Forelimb muscle (tissue), 1 donor: Measurements from ENCODE around the gene FRAT2. TPM values are rescaled to one million over a fixed set of nuclear protein-coding genes. Genes with fewer than 3 reads are reported as not detected.
"Not testable (repeated sequence)": the region's sequence is repeated elsewhere in the genome, so short reads cannot be mapped to it uniquely, and the experiment has no call there.

ENCODE experiments used
- DNase-seq: peaks from one replicate; pipeline ENCODE4 v3.0.0-alpha.2; 2013; ENCODE audit warnings: low read depth
- polyA plus RNA-seq: library from polyadenylated mRNA; unstranded; fragments of 120-200 nt; gene quantifications from one replicate; pipeline ENCODE4 v1.2.1, GENCODE V29; 2013; ENCODE audit not compliant: insufficient read length

Gene FRAT2
- polyA plus RNA-seq, 1 donor = 3.6 TPM

DNA sequence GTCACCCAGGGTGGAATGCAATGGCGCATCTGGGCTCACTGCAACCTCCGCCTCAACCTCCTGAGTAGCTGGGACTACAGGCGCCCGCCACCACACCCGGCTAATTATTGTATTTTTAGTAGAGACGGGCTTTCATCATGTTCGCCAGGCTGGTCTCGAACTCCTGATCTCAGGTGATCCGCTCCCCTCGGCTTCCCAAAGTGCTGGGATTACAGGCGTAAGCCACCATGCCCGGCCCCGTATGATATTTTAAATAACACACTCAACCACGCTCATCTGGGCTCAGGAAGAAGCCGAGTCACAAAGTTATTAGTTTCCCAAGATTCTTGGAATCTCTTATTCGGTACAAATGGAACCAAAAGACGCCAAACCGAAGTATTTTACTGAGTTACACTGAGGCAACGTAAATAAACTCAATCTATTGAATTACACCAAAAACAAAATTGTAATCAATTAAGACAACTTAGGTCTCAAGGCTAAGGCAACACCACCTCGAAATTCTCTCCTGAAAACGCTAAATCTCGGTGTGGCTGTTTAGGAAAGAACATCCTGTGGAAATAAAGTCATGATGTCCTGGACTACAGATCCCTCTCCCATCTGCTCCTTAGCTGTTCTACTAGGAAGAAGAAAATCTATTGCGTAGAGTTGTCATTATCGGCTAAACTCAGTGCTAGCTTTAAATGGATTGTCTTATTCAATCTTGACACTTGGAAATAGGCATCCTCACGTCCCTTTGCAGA, 43.0 kb downstream of the FRAT2 start:
- DNase-seq = no peak

DNA sequence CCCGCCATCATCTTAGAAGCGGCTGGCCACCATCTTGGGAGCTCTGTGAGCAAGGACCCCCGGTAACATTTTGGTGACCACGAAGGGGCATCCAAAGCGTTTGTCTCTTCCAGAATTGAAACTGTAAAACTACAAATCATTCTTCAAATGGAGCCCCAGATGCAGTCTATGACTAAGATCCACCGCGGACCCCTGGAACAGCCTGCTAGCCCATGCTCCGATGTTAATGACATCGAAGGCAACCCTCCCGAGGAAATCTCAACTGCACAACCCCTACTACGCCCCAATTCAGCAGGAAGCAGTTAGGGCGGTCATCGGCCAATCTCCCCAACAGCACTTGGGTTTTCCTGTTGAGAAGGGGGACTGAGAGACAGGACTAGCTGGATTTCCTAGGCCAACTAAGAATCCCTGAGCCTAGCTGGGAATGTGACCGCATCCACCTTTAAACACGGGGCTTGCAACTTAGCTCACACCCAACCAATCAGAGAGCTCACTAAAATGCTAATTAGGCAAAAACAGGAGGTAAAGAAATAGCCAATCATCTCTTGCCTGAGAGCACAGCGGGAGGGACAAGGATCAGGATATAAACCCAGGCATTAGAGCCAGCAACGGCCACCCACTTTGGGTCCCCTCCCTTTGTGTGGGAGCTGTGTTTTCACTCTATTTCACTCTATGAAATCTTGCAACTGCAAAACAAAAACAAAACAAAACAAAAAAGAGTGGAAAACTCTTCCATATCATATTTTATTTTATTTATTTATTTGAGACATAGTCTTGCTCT, 43.8 kb downstream of the FRAT2 start:
- not testable (repeated sequence) for DNase-seq

DNA sequence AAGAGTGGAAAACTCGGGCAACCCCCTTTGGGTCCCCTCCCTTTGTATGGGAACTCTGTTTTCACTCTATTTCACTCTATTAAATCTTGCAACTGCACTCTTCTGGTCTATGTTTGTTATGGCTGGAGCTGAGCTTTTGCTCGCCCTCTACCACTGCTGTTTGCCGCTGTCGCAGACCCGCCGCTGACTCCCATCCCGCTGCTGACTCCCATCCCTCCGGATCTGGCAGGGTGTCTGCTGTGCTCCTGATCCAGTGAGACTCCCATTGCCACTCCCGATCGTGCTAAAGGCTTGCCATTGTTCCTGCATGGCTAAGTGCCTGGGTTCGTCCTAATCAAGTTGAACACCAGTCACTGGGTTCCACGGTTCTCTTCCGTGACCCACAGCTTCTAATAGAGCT, 44.5 kb downstream of the FRAT2 start:
- DNase-seq = not testable (repeated sequence)

Other genes with a start within 250 kb of the FRAT2 start
- 0.70 TPM for gene SLIT1, start 148.8 kb downstream of the FRAT2 start, polyA plus RNA-seq
- gene ARHGAP19, start 42.1 kb downstream of the FRAT2 start, polyA plus RNA-seq = 10.5 TPM
- gene FRAT1, start 15.5 kb downstream of the FRAT2 start, polyA plus RNA-seq = 1.0 TPM
- 22.8 TPM for gene RRP12, start 66.6 kb upstream of the FRAT2 start, polyA plus RNA-seq
- 86.9 TPM for gene PGAM1, start 91.5 kb upstream of the FRAT2 start, polyA plus RNA-seq
- 22.8 TPM for gene EXOSC1, start 111.3 kb upstream of the FRAT2 start, polyA plus RNA-seq
- 28.8 TPM for gene ZDHHC16, start 111.4 kb upstream of the FRAT2 start, polyA plus RNA-seq
- gene MMS19, start 163.7 kb upstream of the FRAT2 start, polyA plus RNA-seq = 63.0 TPM
- 13.8 TPM for gene UBTD1, start 164.2 kb upstream of the FRAT2 start, polyA plus RNA-seq
- gene ANKRD2, start 238.1 kb upstream of the FRAT2 start, polyA plus RNA-seq = 48.1 TPM
- gene HOGA1, start 249.7 kb upstream of the FRAT2 start, polyA plus RNA-seq = 0.90 TPM